ENCODE data around the gene KCNJ5. TPM values are rescaled to one million over a fixed set of nuclear protein-coding genes. Genes with fewer than 3 reads are reported as not detected.

The KCNJ5 gene
- total and polyA plus RNA-seq, 10 of the 15 experiments (the other 5 are each of a cell fraction or from before 2014, with no cell fraction given), result 0.03 TPM; not detected in 8

- no TSS peak for BruUV-seq (replicated peaks)
- ChIA-PET POLR2A (interaction anchor here (0.8 kb wide), 1 partner anchor 15 kb away, joined by 4 read pairs; no protein-coding TSS in a partner anchor), CTCF (interaction anchor here (0.7 to 9.2 kb wide), 5 partner anchors 11 to 1056 kb away, joined by 3 to 74 read pairs (median 12); no protein-coding TSS in a partner anchor), SMC1A (ENCODE audit: uncharacterized antibody, unreplicated experiment) (interaction anchor here (1.2 to 2.3 kb wide), 4 partner anchors 11 to 44 kb away, joined by 3 to 12 read pairs (median 6); no protein-coding TSS in a partner anchor), RAD21 (ENCODE audit: unreplicated experiment) (interaction anchor here (1.0 to 1.7 kb wide), 4 partner anchors 18 to 53 kb away, joined by 3 to 4 read pairs (median 4); no protein-coding TSS in a partner anchor)
- in situ Hi-C loops (cut with MboI), result no loop called here
- intact Hi-C loops (cut with micrococcal nuclease; ENCODE audit: unreplicated experiment), result no loop called here
- TF ChIP-seq NR2C1 (IDR thresholded peaks at IDR 0.05) (no peak), DPF2 (IDR thresholded peaks at IDR 0.05) (no peak), ZBED1 (IDR thresholded peaks at IDR 0.05; ENCODE audit: borderline replicate concordance) (no peak), SMAD5 (IDR thresholded peaks at IDR 0.05; ENCODE audit: low read depth) (no peak)
- TF ChIP-seq, protein P1, sequence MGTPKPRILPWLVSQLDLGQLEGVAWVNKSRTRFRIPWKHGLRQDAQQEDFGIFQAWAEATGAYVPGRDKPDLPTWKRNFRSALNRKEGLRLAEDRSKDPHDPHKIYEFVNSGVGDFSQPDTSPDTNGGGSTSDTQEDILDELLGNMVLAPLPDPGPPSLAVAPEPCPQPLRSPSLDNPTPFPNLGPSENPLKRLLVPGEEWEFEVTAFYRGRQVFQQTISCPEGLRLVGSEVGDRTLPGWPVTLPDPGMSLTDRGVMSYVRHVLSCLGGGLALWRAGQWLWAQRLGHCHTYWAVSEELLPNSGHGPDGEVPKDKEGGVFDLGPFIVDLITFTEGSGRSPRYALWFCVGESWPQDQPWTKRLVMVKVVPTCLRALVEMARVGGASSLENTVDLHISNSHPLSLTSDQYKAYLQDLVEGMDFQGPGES (IDR thresholded peaks at IDR 0.05), result no peak
- TF ChIP-seq, protein P2, sequence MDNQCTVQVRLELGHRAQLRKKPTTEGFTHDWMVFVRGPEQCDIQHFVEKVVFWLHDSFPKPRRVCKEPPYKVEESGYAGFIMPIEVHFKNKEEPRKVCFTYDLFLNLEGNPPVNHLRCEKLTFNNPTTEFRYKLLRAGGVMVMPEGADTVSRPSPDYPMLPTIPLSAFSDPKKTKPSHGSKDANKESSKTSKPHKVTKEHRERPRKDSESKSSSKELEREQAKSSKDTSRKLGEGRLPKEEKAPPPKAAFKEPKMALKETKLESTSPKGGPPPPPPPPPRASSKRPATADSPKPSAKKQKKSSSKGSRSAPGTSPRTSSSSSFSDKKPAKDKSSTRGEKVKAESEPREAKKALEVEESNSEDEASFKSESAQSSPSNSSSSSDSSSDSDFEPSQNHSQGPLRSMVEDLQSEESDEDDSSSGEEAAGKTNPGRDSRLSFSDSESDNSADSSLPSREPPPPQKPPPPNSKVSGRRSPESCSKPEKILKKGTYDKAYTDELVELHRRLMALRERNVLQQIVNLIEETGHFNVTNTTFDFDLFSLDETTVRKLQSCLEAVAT (IDR thresholded peaks at IDR 0.05), result no peak
- TF ChIP-seq, protein P3, sequence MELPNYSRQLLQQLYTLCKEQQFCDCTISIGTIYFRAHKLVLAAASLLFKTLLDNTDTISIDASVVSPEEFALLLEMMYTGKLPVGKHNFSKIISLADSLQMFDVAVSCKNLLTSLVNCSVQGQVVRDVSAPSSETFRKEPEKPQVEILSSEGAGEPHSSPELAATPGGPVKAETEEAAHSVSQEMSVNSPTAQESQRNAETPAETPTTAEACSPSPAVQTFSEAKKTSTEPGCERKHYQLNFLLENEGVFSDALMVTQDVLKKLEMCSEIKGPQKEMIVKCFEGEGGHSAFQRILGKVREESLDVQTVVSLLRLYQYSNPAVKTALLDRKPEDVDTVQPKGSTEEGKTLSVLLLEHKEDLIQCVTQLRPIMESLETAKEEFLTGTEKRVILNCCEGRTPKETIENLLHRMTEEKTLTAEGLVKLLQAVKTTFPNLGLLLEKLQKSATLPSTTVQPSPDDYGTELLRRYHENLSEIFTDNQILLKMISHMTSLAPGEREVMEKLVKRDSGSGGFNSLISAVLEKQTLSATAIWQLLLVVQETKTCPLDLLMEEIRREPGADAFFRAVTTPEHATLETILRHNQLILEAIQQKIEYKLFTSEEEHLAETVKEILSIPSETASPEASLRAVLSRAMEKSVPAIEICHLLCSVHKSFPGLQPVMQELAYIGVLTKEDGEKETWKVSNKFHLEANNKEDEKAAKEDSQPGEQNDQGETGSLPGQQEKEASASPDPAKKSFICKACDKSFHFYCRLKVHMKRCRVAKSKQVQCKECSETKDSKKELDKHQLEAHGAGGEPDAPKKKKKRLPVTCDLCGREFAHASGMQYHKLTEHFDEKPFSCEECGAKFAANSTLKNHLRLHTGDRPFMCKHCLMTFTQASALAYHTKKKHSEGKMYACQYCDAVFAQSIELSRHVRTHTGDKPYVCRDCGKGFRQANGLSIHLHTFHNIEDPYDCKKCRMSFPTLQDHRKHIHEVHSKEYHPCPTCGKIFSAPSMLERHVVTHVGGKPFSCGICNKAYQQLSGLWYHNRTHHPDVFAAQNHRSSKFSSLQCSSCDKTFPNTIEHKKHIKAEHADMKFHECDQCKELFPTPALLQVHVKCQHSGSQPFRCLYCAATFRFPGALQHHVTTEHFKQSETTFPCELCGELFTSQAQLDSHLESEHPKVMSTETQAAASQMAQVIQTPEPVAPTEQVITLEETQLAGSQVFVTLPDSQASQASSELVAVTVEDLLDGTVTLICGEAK (IDR thresholded peaks at IDR 0.05; ENCODE audit: borderline replicate concordance), result no peak
- TF ChIP-seq, protein P4, sequence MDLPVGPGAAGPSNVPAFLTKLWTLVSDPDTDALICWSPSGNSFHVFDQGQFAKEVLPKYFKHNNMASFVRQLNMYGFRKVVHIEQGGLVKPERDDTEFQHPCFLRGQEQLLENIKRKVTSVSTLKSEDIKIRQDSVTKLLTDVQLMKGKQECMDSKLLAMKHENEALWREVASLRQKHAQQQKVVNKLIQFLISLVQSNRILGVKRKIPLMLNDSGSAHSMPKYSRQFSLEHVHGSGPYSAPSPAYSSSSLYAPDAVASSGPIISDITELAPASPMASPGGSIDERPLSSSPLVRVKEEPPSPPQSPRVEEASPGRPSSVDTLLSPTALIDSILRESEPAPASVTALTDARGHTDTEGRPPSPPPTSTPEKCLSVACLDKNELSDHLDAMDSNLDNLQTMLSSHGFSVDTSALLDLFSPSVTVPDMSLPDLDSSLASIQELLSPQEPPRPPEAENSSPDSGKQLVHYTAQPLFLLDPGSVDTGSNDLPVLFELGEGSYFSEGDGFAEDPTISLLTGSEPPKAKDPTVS (IDR thresholded peaks at IDR 0.05; ENCODE audit: low read depth, low read length), result no peak
- H3K4me3 ChIP-seq, result no peak overlapping the region
- H3K27ac ChIP-seq (ENCODE audit: control insufficient read depth, insufficient read depth), result no peak overlapping the region
- no peak for DNase-seq (ENCODE audit: low read depth, low spot score)
- WGBS (ENCODE audit: insufficient coverage, insufficient replicate concordance, low lambda C conversion rate, missing lambda C conversion rate), result 74% methylated on average over 14 of the region's 14 CpGs
- H3K9me3 ChIP-seq (replicated peaks; ENCODE audit: control insufficient read depth, insufficient read depth, low read length), result no peaks in the 10 kb centered on the region; the same call in 2 of the 3 replicates
- H3K27me3 ChIP-seq (replicated peaks in 1 of 2; ENCODE audit: control insufficient read depth in 2 of 2, insufficient read depth in 2 of 2, low read length in 1 of 2), result peaks cover 0 to 14% of the 10 kb centered on the region in 2 experiments; a peak in 1 of 4 replicates
- no peaks in the 10 kb centered on the region for H4K20me1 ChIP-seq (ENCODE audit: control insufficient read depth, insufficient read depth)
- no peak overlapping the region for H3K4me2 ChIP-seq (ENCODE audit: control insufficient read depth, insufficient read depth)
- no peak for FAIRE-seq
- no peak overlapping the region for H2AFZ ChIP-seq (ENCODE audit: control insufficient read depth, low read depth, low read length)
- H3K79me2 ChIP-seq (ENCODE audit: control insufficient read depth, insufficient read depth, low read length), result no peaks in the 10 kb centered on the region
- no peaks in the 10 kb centered on the region for H3K36me3 ChIP-seq (ENCODE audit: control insufficient read depth in 2 of 2, insufficient read depth in 2 of 2, low read length in 1 of 2)
- no peaks in the 10 kb centered on the region for H3K4me1 ChIP-seq (ENCODE audit: control insufficient read depth, insufficient read depth, low read length)
- no peak for ATAC-seq
- H3K9ac ChIP-seq (ENCODE audit: control insufficient read depth, insufficient read depth, low read length), result no peak overlapping the region
Observed at GRCh38 chr11:128904303-128904655, 13.1 kb downstream of the KCNJ5 start.
